Peyer's patch (tissue), 4 donors: ENCODE measurements around the gene ITPRIP. TPM values are rescaled to one million over a fixed set of nuclear protein-coding genes. Genes with fewer than 3 reads are reported as not detected.

ENCODE experiments used
- DNase-seq, 3 donors: peaks; one replicate each; pipeline ENCODE4 v3.0.0-alpha.2; 2017 to 2019
- H3K27ac ChIP-seq, 4 donors: fragments of 200-600 bp; sonication (generic); one replicate each; pipeline ENCODE4 v1.5.1; 2016 to 2019
- H3K27me3 ChIP-seq, 2 donors: fragments of 200-600 bp; sonication (generic); one replicate each; pipeline ENCODE4 v1.5.1; 2019
- H3K36me3 ChIP-seq, 3 donors: fragments of 200-600 bp; sonication (generic); one replicate each; pipeline ENCODE4 v1.5.1; 2016 to 2019
- H3K4me1 ChIP-seq, 4 donors: fragments of 200-600 bp; sonication (generic); one replicate each; pipeline ENCODE4 v1.5.1; 2016 to 2019
- H3K4me3 ChIP-seq, 4 donors: fragments of 200-600 bp; sonication (generic); 1 replicate in 3 of 4; 2 replicates in 1 of 4; pipeline ENCODE4 v1.5.1; 2016 to 2019; ENCODE audit warnings: mild to moderate bottlenecking in 1 of 4
- H3K9me3 ChIP-seq, 4 donors: fragments of 200-600 bp; sonication (generic); one replicate each; pipeline ENCODE4 v1.5.1; 2016 to 2019; ENCODE audit warnings: mild to moderate bottlenecking in 1 of 4
- CTCF ChIP-seq, 6 experiments: fragments of 450-650 bp in 4 of 6; fragments of 200-600 bp in 2 of 6; sonication (generic) in 1 of 6; IDR thresholded peaks; one replicate each; pipeline ENCODE4 v1.5.1; 2017 to 2019; ENCODE audit warnings: antibody characterized with exemption in 6 of 6, mild to moderate bottlenecking in 3 of 6, moderate library complexity in 1 of 6
- POLR2A ChIP-seq, 2 donors: fragments of 450-650 bp; IDR thresholded peaks; one replicate each; pipeline ENCODE4 v1.5.1; 2017; ENCODE audit warnings: antibody characterized with exemption in 2 of 2, mild to moderate bottlenecking in 2 of 2, moderate library complexity in 2 of 2
- total RNA-seq, 4 donors: library from RNA; depleted of rRNA; stranded (reverse); fragments of >200 nt; gene quantifications; one replicate each; pipeline ENCODE4 v1.1.0, GENCODE V29; 2016

ITPRIP gene
- total RNA-seq, 4 donors from 2014 or later: 2.8 to 9.9 (median 7.7) TPM

GRCh38 chr10:104340641-104341040 lies 2.4 kb upstream of the ITPRIP start:
- TF ChIP-seq POLR2A (IDR thresholded peaks at IDR 0.05) (no peak), CTCF (IDR thresholded peaks at IDR 0.05) (no peak)
- H3K4me1 ChIP-seq: peaks cover 0 to 17% (median 0%) of the 10 kb centered on the region in 4 donors
- H3K27ac ChIP-seq: peak overlapping the region in 2 of 4 donors; percentile 8 to 97
- H3K27me3 ChIP-seq: no peaks in the 10 kb centered on the region
- no peaks in the 10 kb centered on the region for H3K9me3 ChIP-seq
- no peaks in the 10 kb centered on the region for H3K36me3 ChIP-seq
- H3K4me3 ChIP-seq: no peak overlapping the region
- DNase-seq: no peak

GRCh38 chr10:104340111-104340526 lies 1.9 kb upstream of the ITPRIP start:
- H3K4me3 ChIP-seq: no peak overlapping the region
- no peaks in the 10 kb centered on the region for H3K9me3 ChIP-seq
- no peak for TF ChIP-seq POLR2A (IDR thresholded peaks at IDR 0.05)
- TF ChIP-seq CTCF (IDR thresholded peaks at IDR 0.05): no peak
- H3K36me3 ChIP-seq: no peaks in the 10 kb centered on the region
- peak overlapping the region; percentile 8 to 97 (median 90) for H3K27ac ChIP-seq
- H3K4me1 ChIP-seq: peaks cover 0 to 22% (median 1%) of the 10 kb centered on the region in 4 donors
- no peaks in the 10 kb centered on the region for H3K27me3 ChIP-seq
- no peak for DNase-seq

- Histone ChIP-seq H3K27me3 (no peaks in the 10 kb centered on the region), H3K9me3 (no peaks in the 10 kb centered on the region), H3K27ac (peak overlapping the region; percentile 89 to 98 (median 94)), H3K4me1 (peaks cover 0 to 27% (median 3%) of the 10 kb centered on the region in 4 donors), H3K4me3 (peak overlapping the region in 3 of 4 donors; percentile 76 to 95 (median 77)), H3K36me3 (no peaks in the 10 kb centered on the region)
- peak in 1 of 3 donors; percentile 50 for DNase-seq
- no peak for TF ChIP-seq POLR2A (IDR thresholded peaks at IDR 0.05)
- TF ChIP-seq CTCF (IDR thresholded peaks at IDR 0.05): no peak
Measured at GRCh38 chr10:104339469-104340110, 1.3 kb upstream of the ITPRIP start.

GRCh38 chr10:104337521-104337984 lies 712 bp downstream of the ITPRIP start:
- no peaks in the 10 kb centered on the region for H3K9me3 ChIP-seq
- H3K4me3 ChIP-seq: peak overlapping the region; percentile 76 to 95 (median 82)
- peak in 2 of 3 donors; percentile 81 to 82 for DNase-seq
- TF ChIP-seq POLR2A (IDR thresholded peaks at IDR 0.05) (peak in 1 of 2 donors; percentile 13), CTCF (IDR thresholded peaks at IDR 0.05) (no peak)
- peaks cover 0 to 42% (median 3%) of the 10 kb centered on the region in 4 donors for H3K4me1 ChIP-seq
- H3K36me3 ChIP-seq: no peaks in the 10 kb centered on the region
- H3K27me3 ChIP-seq: no peaks in the 10 kb centered on the region
- peak overlapping the region; percentile 89 to 98 (median 94) for H3K27ac ChIP-seq

GRCh38 chr10:104336821-104337467 lies 1.3 kb downstream of the ITPRIP start:
- H3K27ac ChIP-seq: peak overlapping the region; percentile 45 to 98 (median 94)
- DNase-seq: no peak
- no peaks in the 10 kb centered on the region for H3K9me3 ChIP-seq
- peaks cover 0 to 48% (median 3%) of the 10 kb centered on the region in 4 donors for H3K4me1 ChIP-seq
- TF ChIP-seq POLR2A (IDR thresholded peaks at IDR 0.05): peak in 1 of 2 donors; percentile 13
- no peak for TF ChIP-seq CTCF (IDR thresholded peaks at IDR 0.05)
- no peaks in the 10 kb centered on the region for H3K36me3 ChIP-seq
- H3K4me3 ChIP-seq: peak overlapping the region; percentile 76 to 95 (median 82)
- no peaks in the 10 kb centered on the region for H3K27me3 ChIP-seq
